Thyroid gland (tissue), 4 donors: Measurements from ENCODE around the gene GLRA1.

Experiments
- POLR2A ChIP-seq, 2 donors: fragments of 450-650 bp; IDR thresholded peaks; one replicate each; pipeline ENCODE4 v1.6.1; 2017; ENCODE audit warnings: antibody characterized with exemption in 2 of 2, mild to moderate bottlenecking in 2 of 2, moderate library complexity in 1 of 2
- TF ChIP-seq, protein P1 (sequence below), 6 experiments: fragments of 200-600 bp in 3 of 6; fragments of 450-650 bp in 3 of 6; sonication (generic) in 3 of 6; IDR thresholded peaks; one replicate each; pipeline ENCODE4 v1.5.1; 2016 to 2019; ENCODE audit warnings: antibody characterized with exemption in 6 of 6, mild to moderate bottlenecking in 2 of 6, inconsistent platforms in 1 of 6, moderate library complexity in 1 of 6

GRCh38 chr5:151961557-151961956, 36.9 kb upstream of the GLRA1 start:
- TF ChIP-seq, protein P1, sequence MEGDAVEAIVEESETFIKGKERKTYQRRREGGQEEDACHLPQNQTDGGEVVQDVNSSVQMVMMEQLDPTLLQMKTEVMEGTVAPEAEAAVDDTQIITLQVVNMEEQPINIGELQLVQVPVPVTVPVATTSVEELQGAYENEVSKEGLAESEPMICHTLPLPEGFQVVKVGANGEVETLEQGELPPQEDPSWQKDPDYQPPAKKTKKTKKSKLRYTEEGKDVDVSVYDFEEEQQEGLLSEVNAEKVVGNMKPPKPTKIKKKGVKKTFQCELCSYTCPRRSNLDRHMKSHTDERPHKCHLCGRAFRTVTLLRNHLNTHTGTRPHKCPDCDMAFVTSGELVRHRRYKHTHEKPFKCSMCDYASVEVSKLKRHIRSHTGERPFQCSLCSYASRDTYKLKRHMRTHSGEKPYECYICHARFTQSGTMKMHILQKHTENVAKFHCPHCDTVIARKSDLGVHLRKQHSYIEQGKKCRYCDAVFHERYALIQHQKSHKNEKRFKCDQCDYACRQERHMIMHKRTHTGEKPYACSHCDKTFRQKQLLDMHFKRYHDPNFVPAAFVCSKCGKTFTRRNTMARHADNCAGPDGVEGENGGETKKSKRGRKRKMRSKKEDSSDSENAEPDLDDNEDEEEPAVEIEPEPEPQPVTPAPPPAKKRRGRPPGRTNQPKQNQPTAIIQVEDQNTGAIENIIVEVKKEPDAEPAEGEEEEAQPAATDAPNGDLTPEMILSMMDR (IDR thresholded peaks at IDR 0.05) = no peak
- no peak for TF ChIP-seq POLR2A (IDR thresholded peaks at IDR 0.05)
